Neural cell (in vitro differentiated cells): Measurements from ENCODE around the gene KLC4. TPM values are rescaled to one million over a fixed set of nuclear protein-coding genes. Genes with fewer than 3 reads are reported as not detected.

Experiments
- H2AFZ ChIP-seq: fragments of 200-600, 300-800 bp; sonication (generic), shearing (Covaris generic); 2 replicates; pipeline ENCODE4 v1.6.0; 2014; ENCODE audit warnings: low read depth, mild to moderate bottlenecking, antibody characterized with exemption, low read length, moderate library complexity
- H3F3A ChIP-seq: fragments of 200-600 bp; shearing (Covaris generic); 2 replicates; pipeline ENCODE4 v1.6.1; 2016; ENCODE audit warnings: mild to moderate bottlenecking, moderate library complexity, mixed read lengths, antibody characterized with exemption, low read length; ENCODE audit not compliant: insufficient read depth, poor library complexity, severe bottlenecking
- H3K27ac ChIP-seq: fragments of 200-600, 300-800 bp; sonication (generic), shearing (Covaris generic); 2 replicates; pipeline ENCODE4 v1.5.1; 2014; ENCODE audit warnings: mild to moderate bottlenecking, low read length, moderate library complexity
- H3K27me3 ChIP-seq: fragments of 300-800, 200-600 bp; sonication (generic), shearing (Covaris generic); 2 replicates; pipeline ENCODE4 v1.6.0; 2014; ENCODE audit warnings: mild to moderate bottlenecking, low read depth, low read length, moderate library complexity; ENCODE audit not compliant: insufficient read depth
- H3K36me3 ChIP-seq: fragments of 300-800, 200-600 bp; sonication (generic), shearing (Covaris generic); 2 replicates; pipeline ENCODE4 v1.5.1; 2014; ENCODE audit warnings: mild to moderate bottlenecking, antibody characterized with exemption, low read length, moderate library complexity; ENCODE audit not compliant: insufficient read depth
- H3K4me2 ChIP-seq: fragments of 300-800, 200-600 bp; sonication (generic), shearing (Covaris generic); 2 replicates; pipeline ENCODE4 v1.6.0; 2014; ENCODE audit warnings: mild to moderate bottlenecking, low read length
- H3K4me3 ChIP-seq: fragments of 300-800, 200-600 bp; sonication (generic), shearing (Covaris generic); 2 replicates; pipeline ENCODE4 v1.5.1; 2014; ENCODE audit warnings: mild to moderate bottlenecking, low read length, moderate library complexity
- H3K79me2 ChIP-seq: fragments of 200-600 bp; shearing (Covaris generic); replicated peaks from 2 replicates; pipeline ENCODE4 v1.6.0; 2014; ENCODE audit warnings: mild to moderate bottlenecking, low read length, moderate library complexity; ENCODE audit not compliant: insufficient read depth
- H3K9ac ChIP-seq: fragments of 300-800, 200-600 bp; sonication (generic), shearing (Covaris generic); 2 replicates; pipeline ENCODE4 v1.6.1; 2016; ENCODE audit warnings: mild to moderate bottlenecking, low read length, mixed read lengths
- H3K9me2 ChIP-seq: fragments of 200-600 bp; shearing (Covaris generic); 2 replicates; pipeline ENCODE4 v1.6.1; 2016; ENCODE audit warnings: mild to moderate bottlenecking, low read length, mixed read lengths; ENCODE audit not compliant: insufficient read depth
- H3K9me3 ChIP-seq: fragments of 200-600, 300-800 bp; sonication (generic), shearing (Covaris generic); 2 replicates; pipeline ENCODE4 v1.6.1; 2016; ENCODE audit warnings: mild to moderate bottlenecking, mixed run types, low read length, moderate library complexity, mixed read lengths
- H4K20me1 ChIP-seq: fragments of 200-600 bp; shearing (Covaris generic); 2 replicates; pipeline ENCODE4 v1.6.1; 2016; ENCODE audit warnings: mild to moderate bottlenecking, mixed run types; ENCODE audit not compliant: insufficient read depth
- EP300 ChIP-seq: fragments of 450-650 bp; conservative IDR thresholded peaks from 2 replicates; pipeline ENCODE4 v1.6.1; 2014; ENCODE audit warnings: antibody characterized with exemption, mild to moderate bottlenecking, moderate library complexity; ENCODE audit not compliant: poor library complexity, severe bottlenecking
- EZH2 ChIP-seq: fragments of 200-600, 300-800 bp; shearing (Covaris generic), sonication (generic); IDR thresholded peaks from 2 replicates; pipeline ENCODE4 v1.6.1; 2014; ENCODE audit warnings: antibody characterized with exemption, low read length, borderline replicate concordance, mild to moderate bottlenecking; ENCODE audit not compliant: insufficient read depth, poor library complexity, severe bottlenecking
- MXI1 ChIP-seq: fragments of 450-650 bp; conservative IDR thresholded peaks from 2 replicates; pipeline ENCODE4 v1.6.1; 2014; ENCODE audit warnings: antibody characterized with exemption, mild to moderate bottlenecking; ENCODE audit not compliant: poor library complexity, severe bottlenecking
- POLR2AphosphoS5 ChIP-seq: IDR thresholded peaks from 2 replicates; pipeline ENCODE4 v1.6.1; 2012
- RAD21 ChIP-seq: fragments of 450-650 bp; conservative IDR thresholded peaks from 2 replicates; pipeline ENCODE4 v1.6.1; 2014; ENCODE audit warnings: antibody characterized with exemption, mild to moderate bottlenecking, moderate library complexity
- SMC3 ChIP-seq: fragments of 450-650 bp; conservative IDR thresholded peaks from 2 replicates; pipeline ENCODE4 v1.6.1; 2014; ENCODE audit warnings: antibody characterized with exemption, mild to moderate bottlenecking, moderate library complexity; ENCODE audit not compliant: poor library complexity
- TAF1 ChIP-seq: IDR thresholded peaks from 2 replicates; pipeline ENCODE4 v1.6.1; 2012; ENCODE audit warnings: low read depth
- polyA plus RNA-seq: library from polyadenylated mRNA; depleted of rRNA; stranded (reverse); fragments of >200 nt; gene quantifications from 2 replicates; pipeline ENCODE4 v1.2.3, GENCODE V29; 2014
- TF ChIP-seq, protein P1 (sequence below): fragments of 450-650 bp; IDR thresholded peaks from 2 replicates; pipeline ENCODE4 v1.5.1; 2014; ENCODE audit warnings: antibody characterized with exemption, mild to moderate bottlenecking, moderate library complexity; ENCODE audit not compliant: poor library complexity, severe bottlenecking
- TF ChIP-seq, protein P2 (sequence below): IDR thresholded peaks from 2 replicates; pipeline ENCODE4 v1.6.1; 2012; ENCODE audit warnings: borderline replicate concordance

The KLC4 gene
- polyA plus RNA-seq, 1 donor from 2014 or later, result 75.3 TPM

DNA sequence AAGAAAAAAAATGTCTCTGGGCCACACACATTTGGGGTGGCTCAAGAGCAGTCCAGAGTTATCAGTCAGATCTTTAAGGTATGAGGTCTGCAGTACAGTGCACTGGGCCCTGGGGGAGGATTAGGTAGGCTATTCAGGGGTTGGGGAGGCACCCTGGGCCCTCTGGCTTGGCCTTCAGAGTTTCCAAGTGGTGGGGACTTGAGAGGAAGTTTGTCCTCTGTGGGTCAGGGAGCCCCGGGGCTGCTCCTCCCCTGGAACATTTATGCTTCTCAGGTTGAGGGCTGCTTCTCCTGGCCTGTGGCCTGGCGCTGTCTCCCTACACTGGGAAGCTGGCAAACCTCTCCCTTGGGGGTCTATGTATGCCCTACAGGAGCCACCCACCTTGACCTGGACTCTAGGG lies 62.7 kb downstream of the KLC4 start:
- Histone ChIP-seq H3K79me2 (no peaks in the 10 kb centered on the region), H3K9me3 (no peaks in the 10 kb centered on the region), H3K36me3 (no peaks in the 10 kb centered on the region), H3K4me3 (no peak overlapping the region), H3K27me3 (no peaks in the 10 kb centered on the region), H3K4me2 (no peak overlapping the region), H2AFZ (no peak overlapping the region), H3K9me2 (no peaks in the 10 kb centered on the region), H3K9ac (no peak overlapping the region), H3F3A (no peaks in the 10 kb centered on the region), H4K20me1 (no peaks in the 10 kb centered on the region), H3K27ac (no peak overlapping the region)
- no peak for TF ChIP-seq POLR2AphosphoS5

DNA sequence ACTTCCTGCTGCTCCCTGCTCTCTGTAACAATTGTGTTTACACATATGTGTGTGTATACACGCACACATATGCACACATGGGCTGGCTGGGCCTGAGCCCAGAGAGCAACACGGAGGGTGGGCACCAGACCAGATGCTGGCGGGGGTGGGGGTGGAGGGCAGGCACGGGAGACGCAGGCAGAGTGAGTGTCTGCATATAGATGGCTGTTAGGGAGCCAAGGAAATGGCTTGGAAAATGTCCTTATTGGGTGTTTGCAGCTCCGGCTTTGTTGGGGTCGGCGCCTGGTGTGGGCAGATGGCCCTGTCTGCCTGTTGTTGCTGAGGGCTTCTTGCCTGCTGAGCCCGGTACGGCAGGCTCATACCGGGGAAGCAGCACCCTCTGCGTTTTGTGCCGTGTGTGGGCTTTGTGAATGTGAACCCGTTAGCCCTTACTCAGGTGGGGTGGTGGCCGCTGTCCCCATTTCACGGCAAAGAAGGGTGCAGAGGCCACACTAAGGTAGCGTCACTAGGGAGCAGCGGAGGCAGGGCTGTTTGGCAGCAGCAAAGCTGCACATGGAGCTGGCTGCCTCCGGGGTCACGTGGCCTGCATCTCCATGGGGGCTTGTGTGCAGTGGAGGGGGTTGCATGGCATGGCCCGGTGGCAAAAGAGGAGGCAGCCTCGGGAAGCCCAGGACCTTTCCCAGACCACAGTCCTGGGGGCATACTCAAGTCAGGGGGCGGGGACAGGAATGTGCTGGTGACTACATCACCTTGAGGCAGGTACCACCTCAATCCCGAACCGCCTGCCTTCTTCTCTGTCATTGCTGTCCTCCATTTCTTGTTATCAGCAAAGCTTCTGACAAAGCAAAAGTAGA lies 64.3 kb downstream of the KLC4 start:
- Histone ChIP-seq H3K4me2 (no peak overlapping the region), H3K9me3 (no peaks in the 10 kb centered on the region), H3K27me3 (no peaks in the 10 kb centered on the region), H2AFZ (no peak overlapping the region), H3K36me3 (no peaks in the 10 kb centered on the region), H3F3A (no peaks in the 10 kb centered on the region), H3K9me2 (no peaks in the 10 kb centered on the region), H3K4me3 (no peak overlapping the region), H3K9ac (no peak overlapping the region), H4K20me1 (no peaks in the 10 kb centered on the region), H3K79me2 (no peaks in the 10 kb centered on the region), H3K27ac (no peak overlapping the region)
- TF ChIP-seq TAF1, result no peak
- TF ChIP-seq MXI1, result no peak
- no peak for TF ChIP-seq SMC3
- no peak for TF ChIP-seq EZH2
- no peak for TF ChIP-seq EP300
- no peak for TF ChIP-seq RAD21

DNA sequence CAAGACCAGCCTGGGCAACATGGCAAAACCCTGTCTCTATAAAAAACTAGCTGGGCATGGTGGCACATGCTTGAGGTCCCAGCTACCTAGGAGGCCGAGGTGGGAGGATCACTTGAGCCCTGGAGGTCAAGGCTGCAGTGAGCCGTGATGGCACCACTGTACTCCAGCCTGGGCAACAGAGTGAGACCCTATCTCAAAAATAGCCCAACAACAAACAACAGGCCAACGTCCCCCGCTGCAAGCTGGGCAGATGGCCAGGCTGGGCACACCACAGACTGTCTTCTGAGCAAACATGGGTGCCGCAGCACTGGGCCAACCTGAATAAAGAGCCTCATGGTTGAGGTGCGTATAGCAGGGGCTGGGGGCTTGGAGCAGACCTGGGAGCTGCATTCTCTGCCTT lies 65.0 kb downstream of the KLC4 start:
- Histone ChIP-seq H3K36me3 (no peaks in the 10 kb centered on the region), H2AFZ (no peak overlapping the region), H3K27me3 (no peaks in the 10 kb centered on the region), H3K4me3 (no peak overlapping the region), H3K79me2 (no peaks in the 10 kb centered on the region), H3K9me2 (no peaks in the 10 kb centered on the region), H3K9me3 (no peaks in the 10 kb centered on the region), H3K27ac (no peak overlapping the region), H3K9ac (no peak overlapping the region), H3K4me2 (no peak overlapping the region), H3F3A (no peaks in the 10 kb centered on the region), H4K20me1 (no peaks in the 10 kb centered on the region)
- TF ChIP-seq SMC3 (no peak), EZH2 (no peak), EP300 (no peak), RAD21 (no peak), TAF1 (no peak), MXI1 (no peak), POLR2AphosphoS5 (no peak)
- TF ChIP-seq, protein P1, sequence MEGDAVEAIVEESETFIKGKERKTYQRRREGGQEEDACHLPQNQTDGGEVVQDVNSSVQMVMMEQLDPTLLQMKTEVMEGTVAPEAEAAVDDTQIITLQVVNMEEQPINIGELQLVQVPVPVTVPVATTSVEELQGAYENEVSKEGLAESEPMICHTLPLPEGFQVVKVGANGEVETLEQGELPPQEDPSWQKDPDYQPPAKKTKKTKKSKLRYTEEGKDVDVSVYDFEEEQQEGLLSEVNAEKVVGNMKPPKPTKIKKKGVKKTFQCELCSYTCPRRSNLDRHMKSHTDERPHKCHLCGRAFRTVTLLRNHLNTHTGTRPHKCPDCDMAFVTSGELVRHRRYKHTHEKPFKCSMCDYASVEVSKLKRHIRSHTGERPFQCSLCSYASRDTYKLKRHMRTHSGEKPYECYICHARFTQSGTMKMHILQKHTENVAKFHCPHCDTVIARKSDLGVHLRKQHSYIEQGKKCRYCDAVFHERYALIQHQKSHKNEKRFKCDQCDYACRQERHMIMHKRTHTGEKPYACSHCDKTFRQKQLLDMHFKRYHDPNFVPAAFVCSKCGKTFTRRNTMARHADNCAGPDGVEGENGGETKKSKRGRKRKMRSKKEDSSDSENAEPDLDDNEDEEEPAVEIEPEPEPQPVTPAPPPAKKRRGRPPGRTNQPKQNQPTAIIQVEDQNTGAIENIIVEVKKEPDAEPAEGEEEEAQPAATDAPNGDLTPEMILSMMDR, result no peak
- TF ChIP-seq, protein P2, sequence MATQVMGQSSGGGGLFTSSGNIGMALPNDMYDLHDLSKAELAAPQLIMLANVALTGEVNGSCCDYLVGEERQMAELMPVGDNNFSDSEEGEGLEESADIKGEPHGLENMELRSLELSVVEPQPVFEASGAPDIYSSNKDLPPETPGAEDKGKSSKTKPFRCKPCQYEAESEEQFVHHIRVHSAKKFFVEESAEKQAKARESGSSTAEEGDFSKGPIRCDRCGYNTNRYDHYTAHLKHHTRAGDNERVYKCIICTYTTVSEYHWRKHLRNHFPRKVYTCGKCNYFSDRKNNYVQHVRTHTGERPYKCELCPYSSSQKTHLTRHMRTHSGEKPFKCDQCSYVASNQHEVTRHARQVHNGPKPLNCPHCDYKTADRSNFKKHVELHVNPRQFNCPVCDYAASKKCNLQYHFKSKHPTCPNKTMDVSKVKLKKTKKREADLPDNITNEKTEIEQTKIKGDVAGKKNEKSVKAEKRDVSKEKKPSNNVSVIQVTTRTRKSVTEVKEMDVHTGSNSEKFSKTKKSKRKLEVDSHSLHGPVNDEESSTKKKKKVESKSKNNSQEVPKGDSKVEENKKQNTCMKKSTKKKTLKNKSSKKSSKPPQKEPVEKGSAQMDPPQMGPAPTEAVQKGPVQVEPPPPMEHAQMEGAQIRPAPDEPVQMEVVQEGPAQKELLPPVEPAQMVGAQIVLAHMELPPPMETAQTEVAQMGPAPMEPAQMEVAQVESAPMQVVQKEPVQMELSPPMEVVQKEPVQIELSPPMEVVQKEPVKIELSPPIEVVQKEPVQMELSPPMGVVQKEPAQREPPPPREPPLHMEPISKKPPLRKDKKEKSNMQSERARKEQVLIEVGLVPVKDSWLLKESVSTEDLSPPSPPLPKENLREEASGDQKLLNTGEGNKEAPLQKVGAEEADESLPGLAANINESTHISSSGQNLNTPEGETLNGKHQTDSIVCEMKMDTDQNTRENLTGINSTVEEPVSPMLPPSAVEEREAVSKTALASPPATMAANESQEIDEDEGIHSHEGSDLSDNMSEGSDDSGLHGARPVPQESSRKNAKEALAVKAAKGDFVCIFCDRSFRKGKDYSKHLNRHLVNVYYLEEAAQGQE, result no peak
